Heart left ventricle (tissue), 16 donors: ENCODE results near the gene CKAP5. TPM values are rescaled to one million over a fixed set of nuclear protein-coding genes. Genes with fewer than 3 reads are reported as not detected.
A peak's percentile ranks its signal among the peaks of the same experiment; 100 is the strongest.

ENCODE experiments used
- ATAC-seq, 4 donors: fragments of 200-7000 bp; cut with Tn5 transposase; one replicate each; pipeline ENCODE4 v1.9.1; 2020 to 2022; ENCODE audit warnings: moderate library complexity in 4 of 4, mild to moderate bottlenecking in 3 of 4, moderate number of reproducible peaks in 1 of 4
- DNase-seq, 5 donors: peaks; one replicate each; pipeline ENCODE4 v3.0.0-alpha.2; 2020
- H3K27ac ChIP-seq, 12 donors: fragments of 200-600 bp; sonication (generic) in 4 of 12; one replicate each; pipeline versions ENCODE4 v1.5.0 to v1.8.0; 2016 to 2022; ENCODE audit warnings: mild to moderate bottlenecking in 2 of 12
- H3K27me3 ChIP-seq, 9 donors: fragments of 200-600 bp; sonication (generic) in 2 of 9; one replicate each; pipeline versions ENCODE4 v1.5.1 to v1.8.0; 2016 to 2022; ENCODE audit warnings: mild to moderate bottlenecking in 3 of 9
- H3K36me3 ChIP-seq, 9 donors: fragments of 200-600 bp; sonication (generic) in 2 of 9; one replicate each; pipeline versions ENCODE4 v1.5.0 to v1.8.0; 2018 to 2022; ENCODE audit warnings: mild to moderate bottlenecking in 2 of 9
- H3K4me1 ChIP-seq, 12 donors: fragments of 200-600 bp; sonication (generic) in 4 of 12; one replicate each; pipeline versions ENCODE4 v1.5.0 to v1.8.0; 2016 to 2022; ENCODE audit warnings: mild to moderate bottlenecking in 3 of 12
- H3K4me3 ChIP-seq, 12 donors: fragments of 200-600 bp; sonication (generic) in 4 of 12; one replicate each; pipeline versions ENCODE4 v1.5.0 to v1.8.0; 2017 to 2022; ENCODE audit warnings: mild to moderate bottlenecking in 9 of 12, moderate library complexity in 4 of 12
- H3K9me3 ChIP-seq, 12 donors: fragments of 200-600 bp; sonication (generic) in 4 of 12; one replicate each; pipeline versions ENCODE4 v1.5.0 to v1.8.0; 2016 to 2022; ENCODE audit warnings: mild to moderate bottlenecking in 1 of 12
- CTCF ChIP-seq, 12 donors: fragments of 200-600 bp; sonication (generic) in 4 of 12; IDR thresholded peaks; one replicate each; pipeline versions ENCODE4 v1.5.0 to v1.8.0; 2018 to 2022; ENCODE audit warnings: antibody characterized with exemption in 12 of 12, mild to moderate bottlenecking in 5 of 12
- POLR2A ChIP-seq, 2 donors: fragments of 450-650 bp; IDR thresholded peaks; one replicate each; pipeline ENCODE4 v1.6.1; 2017; ENCODE audit warnings: antibody characterized with exemption in 2 of 2, mild to moderate bottlenecking in 2 of 2, moderate library complexity in 2 of 2
- WGBS, 4 donors: extraction: QIAGEN DNeasy Blood & Tissue Kit in 2 of 4; methylation state at CpG; one replicate each; pipeline versions ENCODE4 v1.1.5 to v1.1.7; 2013 to 2018; 5-methylcytosine and 5-hydroxymethylcytosine counted together
- intact Hi-C, 10 donors: fragments of 100-400 bp; cut with DNase I; formaldehyde crosslinking; loops; one replicate each; pipeline versions ENCODE4 v1.11.1 to v1.14.2; 2022
- polyA plus RNA-seq, 2 donors: library from polyadenylated mRNA; stranded (reverse); fragments of 200-250 nt; gene quantifications; one replicate each; pipeline ENCODE4 v1.2.3, GENCODE V29; 2013
- total RNA-seq, 9 donors: library from RNA; depleted of rRNA in 2 of 9; stranded (reverse); fragments of >200 nt in 2 of 9; fragmentation: NEBNext Ultra II Directional in 3 of 9; extraction: Animal tissue kit (Norgen Biotek cat#: 25700) in 3 of 9; gene quantifications; one replicate each; pipeline versions ENCODE4 v1.1.0 to v1.2.4, GENCODE V29; 2016 to 2023
- donor health status: ischemic (EF 13 %, LVEDD 7.1; RV severe dilation, severe dysfunction).
- donor health status: healthy with polysubstance abuse.
- donor health status: DM: no; HTN: yes; CAD: no.
- donor health status: DM: no; HTN: no; CAD: no.
- donor health status: ischemic (EF 25% LVEDD 6.9; RV normal size, moderate dysfunction).
- donor health status: ischemic (EF 25% LVEDD 5.7; RV mildly dilated, moderate dysfunction).
- donor health status: healthy.
- donor health status: DM: yes; HTN: yes; CAD: no.
- donor health status: ischemic (EF 35%, LVEDD 5.7; RV mildly dilated, moderate dysfunction).
- donor health status: nonischemic (EF 11% LVEDD 7.7; RV severe dilation, severe dysfunction).
- donor health status: DM: yes; HTN: yes; CAD: no.
- donor health status: PGD.
- donor health status: ischemic (EF 29% LVEDD 5.4; RV normal size, mild dysfunction).
- donor health status: nonischemic (EF 23%, LVEDD 6.1; RV moderate dilation, normal function).

Gene CKAP5
- total and polyA plus RNA-seq, 11 donors = 12.3 to 108 (median 67.6) TPM

- no peak overlapping the region for H3K4me3 ChIP-seq
- no peaks in the 10 kb centered on the region for H3K27me3 ChIP-seq
- 75 to 79% (median 76%) methylated on average over 10 of the region's 10 CpGs for WGBS, 4 donors
- no peak for DNase-seq
- peaks cover 0 to 5% (median 0%) of the 10 kb centered on the region in 9 donors for H3K36me3 ChIP-seq
- TF ChIP-seq POLR2A (IDR thresholded peaks at IDR 0.05) (no peak), CTCF (IDR thresholded peaks at IDR 0.05) (no peak)
- intact Hi-C loops = no loop called here
- no peak for ATAC-seq
- H3K4me1 ChIP-seq = peaks cover 0 to 10% (median 0%) of the 10 kb centered on the region in 12 donors
- no peak overlapping the region for H3K27ac ChIP-seq
- no peaks in the 10 kb centered on the region for H3K9me3 ChIP-seq
These were observed 4.8 kb upstream of the CKAP5 start for GRCh38 chr11:46850829-46851380.

DNA sequence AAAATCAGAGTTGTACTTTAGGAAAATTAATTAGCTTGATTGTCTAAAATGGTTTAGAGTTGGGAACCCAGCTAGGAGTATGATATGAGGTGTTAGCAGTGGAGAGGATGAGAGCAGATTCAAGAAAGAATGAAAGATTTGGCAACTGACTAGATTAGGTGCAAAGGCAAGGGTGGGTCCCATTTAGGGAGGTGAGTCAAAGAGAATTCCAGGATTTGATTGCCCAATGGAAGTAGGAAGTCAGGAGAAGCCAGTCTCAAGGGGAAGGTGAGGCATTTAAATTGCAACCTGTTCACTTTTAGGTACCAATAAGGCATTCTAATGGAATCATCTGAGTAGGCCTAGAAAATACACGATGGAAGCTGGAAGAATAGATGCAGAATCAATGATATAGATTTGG is 3.6 kb upstream of the CKAP5 start:
- 86 to 95% (median 92%) methylated on average over 1 of the region's 1 CpG for WGBS, 4 donors
- TF ChIP-seq CTCF (IDR thresholded peaks at IDR 0.05) = no peak
- TF ChIP-seq POLR2A (IDR thresholded peaks at IDR 0.05) = no peak
- Histone ChIP-seq H3K27ac (no peak overlapping the region), H3K4me1 (peaks cover 0 to 17% (median 9%) of the 10 kb centered on the region in 12 donors), H3K27me3 (no peaks in the 10 kb centered on the region), H3K9me3 (no peaks in the 10 kb centered on the region), H3K36me3 (no peaks in the 10 kb centered on the region), H3K4me3 (no peak overlapping the region)
- intact Hi-C loops = no loop called here
- ATAC-seq (no peak), DNase-seq (no peak)

DNA sequence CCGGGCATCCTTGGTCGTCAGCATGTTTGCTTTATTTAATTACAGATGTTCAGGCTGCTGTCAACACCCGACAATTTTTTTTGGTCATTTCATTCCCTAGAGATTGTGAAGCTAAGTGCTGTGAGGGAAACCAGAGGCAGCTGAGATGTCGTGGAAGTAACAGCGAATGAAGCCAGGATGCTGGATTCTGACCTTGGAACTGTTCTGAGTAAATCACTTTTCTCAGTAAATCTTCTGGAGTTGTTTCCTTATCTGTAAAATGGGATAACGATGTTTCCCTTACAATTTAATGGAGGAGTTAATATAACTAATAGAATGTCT is 390 bp upstream of the CKAP5 start:
- ATAC-seq (peak in 1 of 4 donors; percentile 2), DNase-seq (no peak)
- peaks cover 0 to under 1% (median 0%) of the 10 kb centered on the region in 9 donors for H3K36me3 ChIP-seq
- peak overlapping the region; percentile 48 to 100 (median 88) for H3K4me3 ChIP-seq
- H3K4me1 ChIP-seq = peaks cover 0 to 26% (median 17%) of the 10 kb centered on the region in 12 donors
- H3K27me3 ChIP-seq = no peaks in the 10 kb centered on the region
- peak overlapping the region in 6 of 12 donors; percentile 72 to 88 (median 83) for H3K27ac ChIP-seq
- no peaks in the 10 kb centered on the region for H3K9me3 ChIP-seq
- 3 to 7% (median 4%) methylated on average over 6 of the region's 6 CpGs for WGBS, 4 donors
- intact Hi-C loops = loop anchor here in 3 of 10 donors (2.0 kb wide), 1 partner anchor 20 kb away; no protein-coding TSS in a partner anchor
- TF ChIP-seq CTCF (IDR thresholded peaks at IDR 0.05) (no peak), POLR2A (IDR thresholded peaks at IDR 0.05) (no peak)

GRCh38 chr11:46845440-46845739 is 690 bp downstream of the CKAP5 start:
- intact Hi-C loops = no loop called here
- Histone ChIP-seq H3K27me3 (no peaks in the 10 kb centered on the region), H3K9me3 (no peaks in the 10 kb centered on the region), H3K36me3 (peaks cover 0 to 5% (median 0%) of the 10 kb centered on the region in 9 donors), H3K4me3 (peak overlapping the region; percentile 48 to 100 (median 88)), H3K4me1 (peaks cover 0 to 26% (median 17%) of the 10 kb centered on the region in 12 donors), H3K27ac (peak overlapping the region in 11 of 12 donors; percentile 65 to 88 (median 83))
- 0 to 1% (median 1%) methylated on average over 12 of the region's 12 CpGs for WGBS, 4 donors
- DNase-seq (no peak), ATAC-seq (no peak)
- TF ChIP-seq POLR2A (IDR thresholded peaks at IDR 0.05) = no peak

DNA sequence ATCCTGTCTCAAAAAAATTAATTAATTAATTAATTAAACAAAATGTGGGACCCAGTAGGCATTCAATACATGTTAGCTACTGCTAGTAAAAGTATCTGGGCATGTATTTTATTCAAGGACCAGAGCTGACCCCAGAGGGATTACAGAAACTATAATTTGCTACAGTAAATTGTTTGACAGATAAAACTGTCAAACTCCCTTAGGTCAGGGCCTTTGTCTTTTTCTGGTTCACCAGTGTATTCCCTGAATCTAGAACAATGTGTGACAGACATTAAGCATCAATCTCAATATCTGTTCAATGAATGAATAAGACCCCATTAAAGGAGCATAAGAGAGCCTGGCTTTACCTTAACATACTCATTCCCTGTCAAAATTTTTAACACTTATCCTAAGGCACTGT is 6.0 kb downstream of the CKAP5 start:
- ATAC-seq (no peak), DNase-seq (no peak)
- H3K4me3 ChIP-seq = no peak overlapping the region
- H3K36me3 ChIP-seq = peaks cover 0 to 7% (median 0%) of the 10 kb centered on the region in 9 donors
- H3K27me3 ChIP-seq = no peaks in the 10 kb centered on the region
- H3K9me3 ChIP-seq = no peaks in the 10 kb centered on the region
- H3K4me1 ChIP-seq = peaks cover 0 to 29% (median 16%) of the 10 kb centered on the region in 12 donors
- no peak for TF ChIP-seq CTCF (IDR thresholded peaks at IDR 0.05)
- no peak for TF ChIP-seq POLR2A (IDR thresholded peaks at IDR 0.05)
- H3K27ac ChIP-seq = no peak overlapping the region
- intact Hi-C loops = no loop called here
